Liver (tissue), 9 donors: Measurements from ENCODE around the gene MUC2. TPM values are rescaled to one million over a fixed set of nuclear protein-coding genes. Genes with fewer than 3 reads are reported as not detected.

Source experiments
- DNase-seq: peaks from one replicate; pipeline ENCODE4 v3.0.0-alpha.2; 2017; ENCODE audit warnings: low spot score
- H3K27ac ChIP-seq, 2 donors: one replicate each; pipeline ENCODE4 v1.7.0; 2013; ENCODE audit warnings: inconsistent platforms in 2 of 2, low read length in 2 of 2, control low read depth in 1 of 2, low read depth in 1 of 2, mild to moderate bottlenecking in 1 of 2
- H3K27me3 ChIP-seq, 4 donors: one replicate each; pipeline versions ENCODE4 v1.6.1 to v1.7.0; 2013; ENCODE audit warnings: low read length in 3 of 4, inconsistent platforms in 1 of 4, mild to moderate bottlenecking in 1 of 4, moderate library complexity in 1 of 4; ENCODE audit not compliant: control insufficient read depth in 4 of 4, insufficient read depth in 4 of 4
- H3K36me3 ChIP-seq, 4 donors: one replicate each; pipeline versions ENCODE4 v1.6.1 to v1.7.0; 2013; ENCODE audit warnings: low read length in 3 of 4, mild to moderate bottlenecking in 3 of 4, low read depth in 1 of 4, moderate library complexity in 1 of 4; ENCODE audit not compliant: control insufficient read depth in 4 of 4, insufficient read depth in 3 of 4
- H3K4me1 ChIP-seq, 4 donors: one replicate each; pipeline versions ENCODE4 v1.6.1 to v1.7.0; 2013; ENCODE audit warnings: low read length in 3 of 4, mild to moderate bottlenecking in 3 of 4, moderate library complexity in 1 of 4; ENCODE audit not compliant: control insufficient read depth in 4 of 4, insufficient read depth in 4 of 4
- H3K4me3 ChIP-seq, 3 donors: one replicate each; pipeline versions ENCODE4 v1.6.1 to v1.7.0; 2013; ENCODE audit warnings: low read length in 3 of 3, control low read depth in 1 of 3, low read depth in 1 of 3, mild to moderate bottlenecking in 1 of 3
- H3K9ac ChIP-seq, 2 donors: one replicate each; pipeline ENCODE4 v1.7.0; 2013; ENCODE audit warnings: low read length in 2 of 2, mild to moderate bottlenecking in 2 of 2, moderate library complexity in 2 of 2, control low read depth in 1 of 2, low read depth in 1 of 2
- H3K9me3 ChIP-seq, 4 donors: one replicate each; pipeline versions ENCODE4 v1.6.1 to v1.7.0; 2013; ENCODE audit warnings: low read length in 3 of 4; ENCODE audit not compliant: control insufficient read depth in 4 of 4
- CTCF ChIP-seq: fragments of 150-350 bp; IDR thresholded peaks from 2 replicates; pipeline ENCODE4 v1.5.1; 2017; ENCODE audit warnings: improper control_type of control experiment, low read depth, low read length; ENCODE audit not compliant: missing input control
- EGR1 ChIP-seq, 2 donors: IDR thresholded peaks; 2 replicates each; pipeline ENCODE4 v1.6.1; 2016 to 2018; ENCODE audit warnings: antibody characterized with exemption in 2 of 2, low read depth in 2 of 2
- FOXA1 ChIP-seq: IDR thresholded peaks from 2 replicates; pipeline ENCODE4 v1.6.1; 2016; ENCODE audit warnings: antibody characterized with exemption
- FOXA2 ChIP-seq: IDR thresholded peaks from 2 replicates; pipeline ENCODE4 v1.6.1; 2016; ENCODE audit warnings: antibody characterized with exemption
- GABPA ChIP-seq, 2 donors: IDR thresholded peaks in 1 of 2; conservative IDR thresholded peaks in 1 of 2; 2 replicates each; pipeline ENCODE4 v1.6.1; 2016; ENCODE audit warnings: antibody characterized with exemption in 2 of 2, mild to moderate bottlenecking in 1 of 2, moderate library complexity in 1 of 2
- HNF4A ChIP-seq, 2 donors: conservative IDR thresholded peaks; 2 replicates each; pipeline ENCODE4 v1.6.1; 2016; ENCODE audit warnings: antibody characterized with exemption in 2 of 2, mild to moderate bottlenecking in 2 of 2
- JUND ChIP-seq, 2 donors: IDR thresholded peaks; 2 replicates each; pipeline ENCODE4 v1.6.1; 2016; ENCODE audit warnings: antibody characterized with exemption in 2 of 2
- RAD21 ChIP-seq, 2 donors: IDR thresholded peaks; 2 replicates each; pipeline ENCODE4 v1.6.1; 2016; ENCODE audit warnings: antibody characterized with exemption in 2 of 2, mild to moderate bottlenecking in 2 of 2
- RXRA ChIP-seq, 2 donors: IDR thresholded peaks; 2 replicates each; pipeline ENCODE4 v1.6.1; 2017 to 2018; ENCODE audit warnings: antibody characterized with exemption in 2 of 2, mild to moderate bottlenecking in 1 of 2
- SP1 ChIP-seq: IDR thresholded peaks from 2 replicates; pipeline ENCODE4 v1.6.1; 2018; ENCODE audit warnings: antibody characterized with exemption, mild to moderate bottlenecking
- TAF1 ChIP-seq: conservative IDR thresholded peaks from 2 replicates; pipeline ENCODE4 v1.6.1; 2016; ENCODE audit warnings: antibody characterized with exemption, mild to moderate bottlenecking
- YY1 ChIP-seq: IDR thresholded peaks from 2 replicates; pipeline ENCODE4 v1.6.1; 2016; ENCODE audit warnings: antibody characterized with exemption, mild to moderate bottlenecking
- ZBTB33 ChIP-seq: IDR thresholded peaks from 2 replicates; pipeline ENCODE4 v1.6.1; 2016; ENCODE audit warnings: antibody characterized with exemption
- WGBS: extraction: QIAGEN DNeasy Blood & Tissue Kit; methylation state at CpG from one replicate; pipeline ENCODE4 v1.1.7; 2013; 5-methylcytosine and 5-hydroxymethylcytosine counted together
- polyA plus RNA-seq, 2 donors: library from polyadenylated mRNA; stranded (reverse) in 1 of 2; unstranded in 1 of 2; fragments of 200-250 nt in 1 of 2; fragments of >200 nt in 1 of 2; fragmentation: Nextera tagmentation in 1 of 2; extraction: Ambion mirVana in 1 of 2; gene quantifications; one replicate each; pipeline versions ENCODE4 v1.2.1 to v1.2.3, GENCODE V29; 2013 to 2015
- total RNA-seq, 2 donors: library from RNA; depleted of rRNA; stranded (reverse); fragments of >200 nt; gene quantifications; one replicate each; pipeline ENCODE4 v1.2.3, GENCODE V29; 2014
- TF ChIP-seq, protein P1 (sequence below): IDR thresholded peaks from 2 replicates; pipeline ENCODE4 v1.6.1; 2016; ENCODE audit warnings: antibody characterized with exemption, mild to moderate bottlenecking
- donor health status: healthy.
- donor health status: healthy.
- donor health status: healthy.
- donor health status: healthy.
- donor health status: healthy.

The MUC2 gene
- total and polyA plus RNA-seq, 4 donors: under 0.01 TPM; not detected in 3

DNA sequence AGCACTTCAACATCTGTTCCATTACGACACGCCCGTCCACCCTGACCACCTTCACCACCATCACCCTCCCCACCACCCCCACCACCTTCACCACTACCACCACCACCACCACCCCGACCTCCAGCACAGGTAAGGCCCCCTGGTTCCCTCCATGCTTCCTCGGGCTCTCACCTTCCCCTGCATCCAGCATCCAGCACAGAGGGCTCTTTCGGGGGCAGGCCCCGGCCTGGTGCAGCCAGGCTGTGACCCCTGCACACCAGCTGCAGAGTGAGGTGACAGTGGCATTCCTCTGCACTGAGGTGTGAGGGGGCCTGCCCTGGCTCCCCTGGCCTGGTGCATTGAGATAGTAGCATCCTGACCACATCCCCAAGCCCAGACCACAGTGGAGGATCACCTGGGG is 18.2 kb downstream of the MUC2 start:
- H3K27me3 ChIP-seq: no peaks in the 10 kb centered on the region
- H3K27ac ChIP-seq: no peak overlapping the region
- H3K4me1 ChIP-seq: no peaks in the 10 kb centered on the region
- no peak overlapping the region for H3K4me3 ChIP-seq
- H3K36me3 ChIP-seq: no peaks in the 10 kb centered on the region
- H3K9ac ChIP-seq: no peak overlapping the region
- DNase-seq: no peak
- H3K9me3 ChIP-seq: no peaks in the 10 kb centered on the region
- TF ChIP-seq FOXA2: no peak
- WGBS: 79% methylated on average over 7 of the region's 7 CpGs

DNA sequence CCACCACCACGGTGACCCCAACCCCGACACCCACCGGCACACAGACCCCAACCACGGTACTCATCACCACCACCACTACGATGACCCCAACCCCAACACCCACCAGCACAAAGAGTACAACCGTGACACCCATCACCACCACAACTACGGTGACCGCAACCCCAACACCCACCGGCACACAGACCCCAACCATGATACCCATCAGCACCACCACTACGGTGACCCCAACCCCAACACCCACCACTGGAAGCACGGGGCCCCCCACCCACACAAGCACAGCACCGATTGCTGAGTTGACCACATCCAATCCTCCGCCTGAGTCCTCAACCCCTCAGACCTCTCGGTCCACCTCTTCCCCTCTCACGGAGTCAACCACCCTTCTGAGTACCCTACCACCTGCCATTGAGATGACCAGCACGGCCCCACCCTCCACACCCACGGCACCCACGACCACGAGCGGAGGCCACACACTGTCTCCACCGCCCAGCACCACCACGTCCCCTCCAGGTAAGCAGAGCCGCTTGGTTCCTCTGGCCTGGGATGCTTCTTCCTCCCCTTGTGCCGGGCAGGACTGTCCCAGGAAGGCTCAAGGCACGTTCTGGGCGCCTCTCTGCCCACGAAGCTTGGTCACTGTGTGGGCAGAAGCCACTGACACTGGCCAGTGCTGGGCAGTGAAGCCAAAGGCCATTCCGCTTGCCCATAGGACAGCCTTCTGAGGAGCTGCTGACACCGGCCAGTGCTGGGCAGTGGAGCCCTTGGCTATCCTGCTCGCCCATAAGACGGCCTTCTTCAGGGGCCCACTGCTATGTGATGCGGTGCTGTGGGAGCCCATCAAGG is 25.1 kb downstream of the MUC2 start:
- Histone ChIP-seq H3K9me3 (no peaks in the 10 kb centered on the region), H3K27ac (no peak overlapping the region), H3K4me1 (no peaks in the 10 kb centered on the region), H3K36me3 (no peaks in the 10 kb centered on the region), H3K9ac (no peak overlapping the region), H3K27me3 (no peaks in the 10 kb centered on the region), H3K4me3 (no peak overlapping the region)
- 93% methylated on average over 32 of the region's 32 CpGs for WGBS
- TF ChIP-seq, protein P1, sequence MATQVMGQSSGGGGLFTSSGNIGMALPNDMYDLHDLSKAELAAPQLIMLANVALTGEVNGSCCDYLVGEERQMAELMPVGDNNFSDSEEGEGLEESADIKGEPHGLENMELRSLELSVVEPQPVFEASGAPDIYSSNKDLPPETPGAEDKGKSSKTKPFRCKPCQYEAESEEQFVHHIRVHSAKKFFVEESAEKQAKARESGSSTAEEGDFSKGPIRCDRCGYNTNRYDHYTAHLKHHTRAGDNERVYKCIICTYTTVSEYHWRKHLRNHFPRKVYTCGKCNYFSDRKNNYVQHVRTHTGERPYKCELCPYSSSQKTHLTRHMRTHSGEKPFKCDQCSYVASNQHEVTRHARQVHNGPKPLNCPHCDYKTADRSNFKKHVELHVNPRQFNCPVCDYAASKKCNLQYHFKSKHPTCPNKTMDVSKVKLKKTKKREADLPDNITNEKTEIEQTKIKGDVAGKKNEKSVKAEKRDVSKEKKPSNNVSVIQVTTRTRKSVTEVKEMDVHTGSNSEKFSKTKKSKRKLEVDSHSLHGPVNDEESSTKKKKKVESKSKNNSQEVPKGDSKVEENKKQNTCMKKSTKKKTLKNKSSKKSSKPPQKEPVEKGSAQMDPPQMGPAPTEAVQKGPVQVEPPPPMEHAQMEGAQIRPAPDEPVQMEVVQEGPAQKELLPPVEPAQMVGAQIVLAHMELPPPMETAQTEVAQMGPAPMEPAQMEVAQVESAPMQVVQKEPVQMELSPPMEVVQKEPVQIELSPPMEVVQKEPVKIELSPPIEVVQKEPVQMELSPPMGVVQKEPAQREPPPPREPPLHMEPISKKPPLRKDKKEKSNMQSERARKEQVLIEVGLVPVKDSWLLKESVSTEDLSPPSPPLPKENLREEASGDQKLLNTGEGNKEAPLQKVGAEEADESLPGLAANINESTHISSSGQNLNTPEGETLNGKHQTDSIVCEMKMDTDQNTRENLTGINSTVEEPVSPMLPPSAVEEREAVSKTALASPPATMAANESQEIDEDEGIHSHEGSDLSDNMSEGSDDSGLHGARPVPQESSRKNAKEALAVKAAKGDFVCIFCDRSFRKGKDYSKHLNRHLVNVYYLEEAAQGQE: no peak
- TF ChIP-seq RAD21 (IDR thresholded peaks at IDR 0.05): no peak
- no peak for TF ChIP-seq ZBTB33
- no peak for TF ChIP-seq YY1
- no peak for TF ChIP-seq RXRA (IDR thresholded peaks at IDR 0.05)
- TF ChIP-seq CTCF: no peak
- TF ChIP-seq GABPA (IDR thresholded peaks at IDR 0.05 in 1 of 2, conservative IDR thresholded peaks at IDR 0.05 in 1 of 2): no peak
- no peak for TF ChIP-seq JUND (IDR thresholded peaks at IDR 0.05)
- no peak for TF ChIP-seq SP1
- no peak for TF ChIP-seq HNF4A (conservative IDR thresholded peaks at IDR 0.05)
- TF ChIP-seq FOXA1: no peak
- TF ChIP-seq FOXA2: no peak
- TF ChIP-seq EGR1 (IDR thresholded peaks at IDR 0.05; ENCODE audit: low read depth in 2 of 2): no peak
- TF ChIP-seq TAF1: no peak
- DNase-seq: no peak
